ENCODE data around the gene GOPC.

Gene GOPC

DNA sequence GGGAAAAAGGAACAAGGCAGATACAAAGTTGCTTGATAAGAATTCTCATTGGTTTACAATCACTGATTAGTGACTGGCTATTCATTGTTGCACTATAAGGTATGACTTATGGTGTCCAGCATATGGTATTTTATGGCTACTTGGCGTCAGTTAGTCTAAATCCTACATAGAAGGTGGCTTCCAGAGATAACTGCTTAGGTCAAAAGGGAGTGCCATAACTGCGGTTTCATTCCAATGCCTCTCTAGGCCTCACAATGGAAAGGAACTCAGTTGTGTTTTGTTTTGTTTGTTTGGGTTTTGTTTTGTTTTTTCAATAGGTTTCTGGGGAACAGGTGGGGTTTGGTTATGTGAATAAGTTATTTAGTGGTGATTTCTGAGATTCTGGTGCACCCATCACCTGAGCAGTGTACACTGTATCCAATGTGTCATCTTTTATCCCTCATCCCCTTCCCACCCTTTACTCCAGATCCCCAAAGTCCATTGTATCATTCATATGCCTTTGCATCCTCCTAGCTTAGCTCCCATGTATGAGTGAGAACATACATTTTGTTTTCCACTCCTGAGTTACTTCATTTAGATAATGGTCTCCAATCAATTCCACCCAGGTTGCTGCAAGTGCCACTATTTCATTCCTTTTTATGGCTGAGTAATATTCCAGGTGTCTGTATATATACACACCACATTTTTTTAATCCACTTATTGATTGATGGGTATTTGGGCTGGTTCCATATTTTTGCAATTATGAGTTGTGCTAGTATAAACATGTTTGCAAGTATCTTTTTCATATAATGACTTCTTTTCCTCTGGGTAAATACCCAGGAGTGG, 7.0 kb downstream of the GOPC start:
- DNase-seq = no peak

DNA sequence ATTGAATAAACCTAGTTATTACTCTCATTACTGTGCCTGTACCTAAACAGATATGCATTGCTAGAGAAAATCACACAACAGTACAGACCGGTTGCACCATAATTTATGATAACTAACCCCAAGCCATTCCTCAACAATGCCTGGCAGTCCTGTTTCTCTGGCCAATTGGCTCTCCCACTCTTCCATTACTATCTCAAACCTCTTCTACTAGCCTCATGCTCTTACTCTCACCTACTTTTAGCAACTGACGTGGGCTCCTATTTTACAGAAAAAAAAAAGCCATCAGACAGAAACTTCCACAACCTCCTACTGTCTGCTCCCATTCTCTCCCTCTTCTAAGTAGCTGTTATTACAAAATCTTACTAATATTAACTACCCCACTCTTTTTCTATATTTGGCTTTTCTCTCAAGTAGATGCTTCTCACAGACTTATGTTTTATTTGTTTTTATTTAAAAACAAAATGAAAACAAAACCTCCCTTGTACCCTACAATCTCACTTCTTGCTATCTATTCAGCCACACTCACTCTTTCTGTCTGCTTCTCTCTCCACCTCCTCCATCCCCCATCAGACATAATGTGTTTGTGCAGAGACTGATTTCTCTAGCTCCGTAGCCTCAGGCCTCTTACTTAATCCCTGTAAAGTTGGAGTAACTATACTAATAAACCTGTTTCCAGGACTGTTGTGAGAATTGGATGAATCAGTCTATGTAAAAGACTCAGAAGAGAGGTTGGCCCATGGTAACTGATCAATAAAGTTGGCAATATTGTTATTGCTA, 9.1 kb downstream of the GOPC start:
- DNase-seq = no peak

DNA sequence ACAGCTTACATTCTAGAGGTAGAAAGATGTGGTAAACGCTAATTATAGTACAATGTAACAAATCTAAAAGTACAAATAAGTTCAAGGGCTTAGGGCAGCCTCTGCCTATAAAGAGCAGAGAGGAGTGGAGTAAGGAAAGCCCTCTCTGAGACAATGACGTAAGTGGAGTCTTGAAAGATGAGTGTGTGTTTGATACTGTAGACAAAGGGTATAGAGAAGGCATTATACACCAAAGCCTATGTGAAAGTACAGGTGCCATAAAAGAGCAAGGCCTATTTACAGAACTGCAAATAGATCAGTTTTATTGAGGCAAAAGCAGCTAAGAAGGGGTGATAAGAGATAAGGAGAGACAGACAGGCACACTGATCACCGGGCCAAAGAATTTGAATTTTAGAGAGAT, 10.9 kb downstream of the GOPC start:
- no peak for DNase-seq

DNA sequence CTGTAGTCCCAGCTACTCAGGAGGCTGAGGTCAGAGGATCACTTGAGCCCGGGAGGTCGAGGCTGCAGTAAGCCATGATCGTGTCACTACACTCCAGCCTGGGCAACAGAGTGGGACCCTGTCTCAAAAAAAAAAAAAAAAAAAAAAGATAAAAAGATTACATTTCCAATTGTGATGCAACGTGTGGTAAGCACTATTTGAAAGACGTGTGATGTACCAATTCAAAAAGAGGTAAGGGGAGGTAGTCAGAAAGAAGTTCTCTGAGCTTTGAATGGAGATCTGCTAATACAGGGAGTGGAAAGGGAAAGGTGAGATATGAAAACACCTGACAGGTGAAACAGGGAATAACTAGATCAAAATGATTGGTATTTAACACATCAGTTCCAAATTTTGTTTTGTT, 11.9 kb downstream of the GOPC start:
- no peak for DNase-seq

DNA sequence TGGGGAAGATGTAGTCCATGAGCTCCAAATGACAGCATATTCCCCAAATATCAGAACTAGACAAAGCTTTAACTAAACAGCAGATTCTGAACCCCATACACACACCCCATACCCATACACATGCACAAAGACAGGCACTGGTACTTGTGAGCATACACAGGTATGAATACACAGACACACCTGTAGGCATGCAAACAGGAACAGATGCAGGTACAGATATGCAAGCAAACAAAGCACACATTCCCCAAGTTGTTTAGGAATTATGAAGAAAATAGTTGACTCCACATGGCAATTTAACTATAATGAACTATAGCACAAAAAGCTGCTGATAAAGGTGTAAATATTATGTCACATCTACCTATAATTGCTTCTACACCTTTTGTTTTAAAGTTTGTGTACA, 16.7 kb downstream of the GOPC start:
- no peak for DNase-seq

DNA sequence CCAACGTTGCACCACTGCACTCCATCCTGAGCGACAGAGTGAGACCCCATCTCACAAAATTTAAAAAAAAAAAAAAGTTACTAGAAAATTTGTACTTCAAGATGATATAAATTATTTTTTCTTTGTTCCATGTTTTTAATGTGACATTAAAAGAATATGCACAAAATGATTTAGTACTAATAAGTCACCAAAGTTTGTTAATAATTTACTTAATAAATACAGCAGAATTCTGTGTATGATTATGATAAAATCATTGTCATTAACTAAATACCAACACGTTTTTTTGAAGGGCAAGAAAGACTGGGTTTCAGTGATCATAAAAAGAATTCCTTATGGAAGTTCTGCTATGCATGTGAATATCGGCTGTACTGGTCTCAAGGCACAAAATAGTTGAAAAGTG, 28.1 kb downstream of the GOPC start:
- DNase-seq = no peak

DNA sequence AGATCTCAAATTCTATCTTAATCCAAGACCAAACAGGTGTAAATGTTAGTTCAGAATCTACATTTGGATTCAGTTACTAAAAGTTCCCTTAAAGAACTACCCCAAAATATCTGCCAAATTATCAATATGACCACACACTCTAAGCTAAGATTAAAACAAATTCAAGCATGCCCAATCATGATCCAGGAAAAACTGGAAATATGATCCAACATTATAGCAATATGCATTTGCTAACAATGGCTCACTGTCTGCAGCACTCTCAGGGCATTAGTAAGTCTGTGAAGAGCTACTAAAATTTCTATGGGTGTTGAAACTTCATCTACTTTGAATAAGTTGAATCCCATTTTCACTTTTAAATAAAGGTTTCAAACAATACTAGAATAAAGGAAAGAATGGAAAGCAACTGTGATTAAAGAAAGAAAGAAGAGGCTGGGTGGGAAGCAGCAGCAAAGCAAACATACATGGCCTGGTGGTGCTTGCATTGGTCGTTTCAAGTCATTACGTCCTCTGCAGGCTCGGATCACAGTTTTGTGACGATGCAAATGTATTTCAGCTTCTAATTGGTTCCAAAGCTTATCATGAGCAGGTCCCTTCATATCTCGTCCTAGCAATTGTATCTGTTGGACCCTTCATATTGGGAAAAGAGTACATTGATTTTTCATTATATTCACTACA, 29.2 kb downstream of the GOPC start:
- no peak for DNase-seq

DNA sequence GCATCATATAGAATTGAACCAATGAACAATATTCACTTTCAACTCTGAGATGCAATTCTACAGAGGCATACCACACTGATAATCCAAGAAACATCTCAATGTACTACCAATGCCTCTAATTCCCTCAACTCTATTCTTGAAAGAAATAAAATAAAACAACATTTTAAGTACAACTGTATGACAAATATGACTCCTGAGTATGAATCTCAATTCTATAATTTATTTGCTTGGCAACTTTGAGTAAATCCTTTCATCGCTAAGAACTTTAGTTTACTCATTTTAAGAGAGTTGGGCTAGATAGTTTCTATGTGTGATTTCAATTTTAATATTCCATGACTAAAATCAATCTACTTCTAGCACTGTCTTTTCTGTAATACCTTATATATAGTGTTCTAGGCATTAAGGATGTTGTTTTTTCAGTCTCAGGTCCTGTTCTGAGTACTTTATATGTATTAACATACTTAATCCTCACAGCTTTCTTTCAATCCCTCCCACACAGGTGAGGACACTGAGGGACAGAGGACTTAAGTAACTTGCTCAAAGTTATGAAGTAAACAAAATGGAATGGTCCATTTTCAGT, 33.4 kb downstream of the GOPC start:
- DNase-seq = no peak

DNA sequence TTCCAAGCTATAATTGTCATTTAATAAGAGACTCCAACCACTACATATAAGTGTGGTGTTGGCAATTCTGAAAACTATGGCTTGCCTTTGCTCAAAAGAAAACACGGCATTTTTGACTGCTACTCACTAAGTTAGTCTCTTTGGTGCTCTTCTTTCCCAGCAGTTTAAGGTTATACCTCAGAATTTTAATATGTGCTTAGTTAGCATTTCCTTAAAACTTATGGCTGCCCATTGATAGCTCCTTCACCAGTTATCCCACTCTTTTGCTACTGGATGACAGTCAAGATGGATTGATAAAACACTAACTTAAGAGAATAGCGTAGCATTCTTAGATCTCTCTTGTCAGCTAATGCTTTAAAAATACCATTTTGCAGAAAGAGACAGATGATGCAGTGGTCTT, 34.1 kb downstream of the GOPC start:
- DNase-seq = no peak

DNA sequence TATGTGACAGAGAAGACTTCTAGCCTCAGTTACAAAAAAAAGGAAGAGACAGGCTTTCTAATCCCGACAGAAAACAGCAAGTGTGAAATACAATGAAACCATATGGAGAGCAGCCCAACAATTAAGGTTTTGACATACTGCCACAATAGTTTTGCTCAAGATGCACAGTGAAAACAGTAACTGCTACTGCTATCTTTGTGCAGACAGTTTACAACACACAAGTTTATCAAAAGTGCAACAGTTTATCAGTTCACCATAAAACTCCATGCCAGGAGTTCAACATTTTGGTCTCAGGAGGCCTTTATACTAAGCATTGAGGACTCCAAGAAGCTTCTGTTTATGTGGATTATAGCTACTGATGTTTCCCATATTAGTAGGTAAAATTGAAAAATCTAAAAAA, 37.6 kb downstream of the GOPC start:
- no peak for DNase-seq

DNA sequence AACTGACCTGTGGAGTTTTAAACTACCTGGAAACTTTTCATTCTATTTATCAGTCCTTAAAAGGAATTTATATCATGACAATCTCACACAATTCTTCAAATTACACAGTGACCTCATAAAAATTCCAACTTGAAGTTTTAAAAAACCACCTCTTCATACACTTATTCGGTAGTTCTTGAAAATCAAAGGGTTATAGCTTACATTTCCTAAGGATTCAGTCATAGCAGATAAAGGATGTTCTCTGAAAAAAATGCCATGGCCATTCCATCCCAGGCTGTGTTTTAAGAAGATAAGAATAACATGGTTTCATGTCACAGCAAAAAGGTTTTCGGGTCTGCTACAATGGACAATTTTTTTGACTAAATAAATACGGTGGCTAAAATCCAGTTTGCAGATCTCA, 41.2 kb downstream of the GOPC start:
- DNase-seq = no peak

DNA sequence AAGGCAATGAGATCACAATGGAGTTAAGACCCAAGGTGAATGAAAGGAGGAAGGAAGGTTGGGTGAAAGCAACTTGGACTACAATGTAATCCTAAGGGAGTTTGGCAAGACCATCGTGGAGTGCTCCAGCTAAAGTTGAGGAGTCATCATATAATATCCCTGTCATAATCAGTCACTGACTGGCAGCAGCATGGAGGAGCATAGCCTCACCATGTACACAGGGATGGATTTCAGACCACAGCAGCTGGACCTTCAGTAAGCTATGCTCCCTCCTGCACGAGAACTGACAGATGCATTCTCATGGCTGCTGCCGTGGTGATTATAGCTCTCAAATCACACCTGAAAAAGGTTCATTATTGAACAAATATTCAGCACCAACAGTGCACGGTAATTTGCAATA, 43.0 kb downstream of the GOPC start:
- no peak for DNase-seq

DNA sequence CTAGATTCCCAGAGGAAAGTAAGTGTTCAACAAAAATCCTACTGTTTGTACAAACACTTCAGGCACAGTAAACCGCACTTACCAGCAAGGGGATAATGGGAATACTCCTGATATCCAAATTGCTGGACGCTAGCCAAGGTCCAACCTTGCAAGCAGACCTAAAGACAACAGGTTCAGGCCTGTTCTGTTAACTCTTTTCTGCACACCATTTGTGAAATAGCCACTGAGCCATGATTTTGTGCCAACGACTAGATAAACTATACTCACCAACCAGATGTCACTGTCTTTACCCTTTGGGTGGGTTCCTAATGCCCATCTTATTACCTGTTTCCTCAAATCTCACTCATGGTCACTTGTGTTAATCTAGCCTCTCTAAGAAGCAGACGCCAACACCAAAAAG, 43.5 kb downstream of the GOPC start:
- DNase-seq = no peak

DNA sequence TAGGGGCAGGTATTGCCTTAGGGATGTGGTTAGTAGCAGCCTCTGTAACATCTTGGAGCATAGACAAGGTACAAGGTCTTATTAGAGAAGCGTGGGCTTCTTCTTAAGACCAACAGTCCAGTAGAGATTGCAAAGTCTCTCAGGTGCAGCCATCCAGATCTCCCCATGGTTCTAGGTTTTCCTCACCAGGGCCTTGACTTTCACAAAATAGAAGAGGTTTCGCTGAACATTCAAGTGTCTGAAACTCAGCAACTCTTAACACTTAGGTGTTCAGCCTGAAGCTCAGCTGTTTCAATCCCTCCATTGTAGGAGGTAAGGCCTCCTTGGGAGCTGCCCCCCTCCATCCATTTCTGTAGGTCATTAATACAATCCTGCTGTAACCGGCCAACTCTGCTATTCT, 44.4 kb downstream of the GOPC start:
- DNase-seq = no peak

DNA sequence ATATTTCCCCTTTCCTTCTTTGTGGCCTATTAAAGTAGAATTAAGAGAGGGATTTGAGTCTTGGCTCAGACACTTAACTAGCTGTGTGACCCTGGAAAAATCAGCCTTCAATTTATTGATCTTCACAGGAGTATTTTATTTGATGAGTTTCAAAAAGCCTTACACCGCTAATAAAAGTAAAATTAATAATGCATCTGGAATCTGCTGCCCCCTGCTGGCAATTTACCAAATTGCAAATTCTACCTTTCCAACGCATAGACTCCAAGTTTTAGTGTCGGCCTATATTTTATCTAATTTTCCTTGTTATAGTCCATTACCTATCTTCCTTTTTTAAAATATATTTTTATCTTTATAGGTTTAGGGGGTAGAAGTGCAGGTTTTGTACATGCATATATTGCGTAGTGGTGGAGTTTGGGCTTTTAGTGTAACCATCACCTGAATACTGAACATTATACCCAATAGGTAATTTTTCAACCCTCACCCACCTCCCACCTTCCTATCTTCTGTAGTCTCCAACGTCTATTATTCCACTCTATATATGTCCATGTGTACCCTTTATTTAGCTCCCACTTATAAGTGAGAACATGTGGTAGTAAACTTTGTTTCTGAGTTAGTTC, 46.3 kb downstream of the GOPC start:
- DNase-seq = peak in 3 of 4 experiments; percentile 7 to 46 (median 27)

DNA sequence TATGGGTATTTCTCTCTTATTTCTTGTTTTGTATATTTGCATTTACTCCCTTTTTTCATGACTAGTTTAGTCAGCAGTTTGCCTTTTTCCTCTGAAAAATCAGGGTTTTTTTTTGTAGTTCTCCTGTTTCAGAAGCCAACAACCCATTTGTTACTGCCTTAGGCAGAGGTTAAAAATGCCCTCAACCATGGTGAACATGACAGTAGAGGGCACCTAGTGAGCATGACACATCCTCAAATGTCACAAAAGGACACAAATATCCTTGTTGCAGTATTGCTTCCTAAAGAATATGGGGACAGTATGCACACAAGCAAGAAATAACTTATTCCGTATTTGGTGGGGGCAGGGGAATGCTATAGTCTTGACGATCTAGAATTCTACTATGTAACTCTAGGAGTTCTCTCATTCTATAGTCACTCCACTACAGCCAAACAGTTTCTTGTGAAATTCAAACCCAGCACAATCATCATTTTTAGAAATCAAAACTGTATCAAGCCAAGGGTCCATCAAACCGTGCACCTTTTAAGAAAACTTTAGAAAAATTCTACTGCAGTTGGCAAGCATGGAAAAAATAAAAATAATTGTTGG, 47.0 kb downstream of the GOPC start:
- no peak for DNase-seq

DNA sequence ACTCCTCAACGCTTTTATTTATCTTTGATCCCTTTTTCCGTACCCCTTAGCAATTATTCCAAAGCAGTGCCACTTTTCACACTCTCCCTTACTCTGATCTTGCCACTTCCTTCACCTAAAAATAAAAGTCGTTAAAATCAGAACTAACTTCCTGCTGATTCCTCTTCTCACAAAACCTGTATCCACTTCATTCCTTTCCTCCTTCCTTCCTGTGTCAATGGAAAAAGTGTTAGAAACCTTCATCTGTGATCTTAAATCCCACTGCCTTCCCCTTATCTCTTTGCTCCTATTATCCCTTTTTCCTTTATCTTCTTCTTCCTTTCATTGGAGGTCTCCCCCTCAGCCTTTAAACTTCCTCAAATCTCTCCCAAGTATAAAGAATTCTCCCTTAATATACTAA, 49.2 kb downstream of the GOPC start:
- no peak for DNase-seq

DNA sequence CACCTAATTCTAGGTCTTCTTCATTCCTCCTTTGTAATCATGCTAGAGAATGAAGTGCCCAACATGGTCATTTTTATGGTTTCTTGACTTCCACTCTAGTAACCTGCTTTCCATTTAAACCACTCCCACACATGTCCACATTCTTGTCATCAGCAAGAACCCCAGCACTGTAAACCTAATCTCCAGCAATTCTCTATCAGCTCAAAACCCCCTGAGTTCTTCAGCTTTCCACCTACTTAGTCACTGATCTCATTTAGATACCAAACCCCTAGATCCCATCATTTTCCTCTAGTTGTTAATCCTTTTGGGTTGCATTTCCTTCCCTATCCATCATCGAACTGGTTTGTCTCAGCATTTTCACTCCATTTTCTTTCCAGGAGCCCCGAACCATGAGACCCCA, 49.7 kb downstream of the GOPC start:
- no peak for DNase-seq

DNA sequence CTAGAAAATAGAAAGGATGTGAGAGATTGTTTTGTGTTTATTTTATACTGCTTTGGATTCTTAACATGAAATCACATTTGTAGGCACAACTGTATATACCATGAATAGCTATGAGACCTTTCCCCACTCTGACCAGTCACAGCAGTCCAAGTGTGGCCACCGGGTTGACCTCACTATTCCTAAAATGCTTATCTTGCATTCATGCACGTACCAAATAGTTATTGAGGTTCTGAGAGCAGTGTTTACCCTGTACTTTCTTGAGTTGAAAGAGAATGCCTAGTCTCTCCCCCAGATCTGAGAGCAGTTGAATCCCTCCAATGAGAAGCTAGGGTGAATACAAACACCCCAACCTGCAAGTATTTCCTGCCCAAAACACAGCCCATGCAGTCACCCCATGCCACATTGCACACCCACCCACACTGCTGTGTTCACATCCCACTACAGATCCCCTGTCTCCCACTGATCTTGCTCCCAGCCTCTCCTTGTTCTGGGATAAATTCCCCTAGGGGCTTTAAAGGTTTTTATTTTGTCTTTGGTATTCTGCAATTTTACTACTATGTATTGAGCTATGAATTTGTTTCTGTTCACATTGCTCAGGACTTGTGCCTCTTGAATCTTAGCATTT, 51.6 kb downstream of the GOPC start:
- no peak for DNase-seq

DNA sequence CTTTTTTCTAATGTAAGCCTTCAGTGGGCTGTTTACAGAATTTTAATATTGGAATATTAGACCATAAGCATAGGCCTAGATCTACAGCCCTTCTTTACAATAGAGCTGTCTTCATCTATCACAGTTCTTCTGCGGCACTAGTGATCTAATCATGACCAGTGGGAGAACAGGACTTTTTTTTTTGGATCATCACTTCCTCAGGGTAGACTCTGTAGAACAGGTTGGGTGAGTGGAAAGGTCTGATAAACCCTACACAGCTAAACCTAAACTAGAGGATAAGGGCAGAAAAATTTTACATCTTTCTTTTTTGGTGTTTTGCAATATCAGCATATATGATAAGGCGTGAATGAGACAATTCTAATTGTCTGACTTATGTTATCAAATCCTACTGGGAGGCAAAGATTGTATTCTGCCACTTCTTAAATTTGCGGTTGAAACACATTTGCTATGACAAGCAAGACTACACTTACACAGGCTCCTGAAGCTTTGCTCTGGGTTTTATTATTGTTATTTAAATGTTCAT, 52.2 kb downstream of the GOPC start:
- no peak for DNase-seq

DNA sequence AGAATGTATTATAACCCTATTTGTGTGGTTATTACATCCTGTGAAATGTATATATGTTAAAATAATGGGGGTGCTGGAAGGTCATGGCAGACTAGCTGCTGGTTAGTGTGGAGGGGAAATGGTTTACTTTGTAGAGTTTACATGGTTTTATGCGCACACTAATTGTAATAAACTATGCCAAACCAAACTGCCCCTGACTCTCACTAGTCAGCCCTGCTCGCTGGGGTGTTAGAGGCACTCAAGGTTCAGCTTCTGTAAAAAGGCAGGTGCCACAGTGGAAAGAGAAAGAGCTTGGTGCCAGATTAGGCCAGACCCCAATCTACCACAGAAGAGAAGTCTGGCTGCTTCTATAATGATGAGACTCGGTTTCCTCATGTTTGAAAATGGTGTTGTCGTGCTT, 52.7 kb downstream of the GOPC start:
- no peak for DNase-seq

DNA sequence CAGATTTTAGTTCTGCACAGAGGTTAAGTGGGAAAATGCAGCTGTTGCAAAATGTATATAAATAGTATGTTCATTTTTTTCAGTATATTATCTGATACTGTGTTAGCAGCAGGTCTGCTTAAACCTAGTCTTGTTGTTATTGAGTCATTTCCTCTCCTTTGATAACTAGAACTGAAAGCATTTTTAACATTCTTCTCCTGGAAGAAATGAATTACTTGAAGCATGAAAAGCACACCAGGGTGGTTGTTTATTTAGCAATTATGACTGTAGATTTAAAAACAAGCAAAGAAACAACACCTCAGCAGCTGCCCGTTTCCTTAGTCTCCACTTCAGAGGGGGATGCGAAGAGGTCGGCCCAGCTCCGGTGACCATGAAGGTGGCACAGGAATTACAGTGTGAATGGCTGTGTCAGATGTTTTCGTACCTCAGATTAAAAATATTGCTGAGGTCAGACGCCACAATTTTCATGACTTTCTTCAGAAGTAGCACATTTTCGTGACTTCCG, 53.5 kb downstream of the GOPC start:
- DNase-seq = no peak
